ENCODE measurements around the gene MAEA. TPM values are rescaled to one million over a fixed set of nuclear protein-coding genes. Genes with fewer than 3 reads are reported as not detected.

Gene MAEA
- total RNA-seq, 1 experiment from 2014 or later, result 81.1 TPM

- BruUV-seq (replicated peaks), result no TSS peak
- Mint-ChIP-seq H3K27ac (ENCODE audit: unreplicated experiment) (no peak overlapping the region), H3K27me3 (ENCODE audit: insufficient read depth, unreplicated experiment) (no peaks in the 10 kb centered on the region), H3K9me3 (ENCODE audit: unreplicated experiment) (no peaks in the 10 kb centered on the region), H3K4me3 (ENCODE audit: unreplicated experiment) (no peak overlapping the region), H3K4me1 (ENCODE audit: low read depth, unreplicated experiment) (no peaks in the 10 kb centered on the region), H3K36me3 (ENCODE audit: insufficient read depth, unreplicated experiment) (peaks cover 42% of the 10 kb centered on the region)
- Histone ChIP-seq H3K4me1 (no peaks in the 10 kb centered on the region), H3K36me3 (ENCODE audit: control insufficient read depth, insufficient read depth, low read length) (peaks cover 3% of the 10 kb centered on the region; the same call in 1 of the 2 replicates), H3K9me3 (no peaks in the 10 kb centered on the region), H3K27me3 (replicated peaks; ENCODE audit: control insufficient read depth, insufficient read depth, low read length) (no peaks in the 10 kb centered on the region), H3K4me3 (ENCODE audit: low read depth, low read length) (no peak overlapping the region)
- ChIA-PET POLR2A (no interaction called here), CTCF (no interaction called here)
- intact Hi-C loops (cut with micrococcal nuclease; ENCODE audit: unreplicated experiment), result no loop called here
- TF ChIP-seq, protein P1, sequence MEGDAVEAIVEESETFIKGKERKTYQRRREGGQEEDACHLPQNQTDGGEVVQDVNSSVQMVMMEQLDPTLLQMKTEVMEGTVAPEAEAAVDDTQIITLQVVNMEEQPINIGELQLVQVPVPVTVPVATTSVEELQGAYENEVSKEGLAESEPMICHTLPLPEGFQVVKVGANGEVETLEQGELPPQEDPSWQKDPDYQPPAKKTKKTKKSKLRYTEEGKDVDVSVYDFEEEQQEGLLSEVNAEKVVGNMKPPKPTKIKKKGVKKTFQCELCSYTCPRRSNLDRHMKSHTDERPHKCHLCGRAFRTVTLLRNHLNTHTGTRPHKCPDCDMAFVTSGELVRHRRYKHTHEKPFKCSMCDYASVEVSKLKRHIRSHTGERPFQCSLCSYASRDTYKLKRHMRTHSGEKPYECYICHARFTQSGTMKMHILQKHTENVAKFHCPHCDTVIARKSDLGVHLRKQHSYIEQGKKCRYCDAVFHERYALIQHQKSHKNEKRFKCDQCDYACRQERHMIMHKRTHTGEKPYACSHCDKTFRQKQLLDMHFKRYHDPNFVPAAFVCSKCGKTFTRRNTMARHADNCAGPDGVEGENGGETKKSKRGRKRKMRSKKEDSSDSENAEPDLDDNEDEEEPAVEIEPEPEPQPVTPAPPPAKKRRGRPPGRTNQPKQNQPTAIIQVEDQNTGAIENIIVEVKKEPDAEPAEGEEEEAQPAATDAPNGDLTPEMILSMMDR (IDR thresholded peaks at IDR 0.05; ENCODE audit: insufficient read depth in 1 of 2, low read depth in 1 of 2, low read length in 1 of 2, severe bottlenecking in 1 of 2, unreplicated experiment in 1 of 2), result no peak
- DNase-seq, result no peak
Measured at GRCh38 chr4:1330761-1331590, 41.3 kb downstream of the MAEA start.

DNA sequence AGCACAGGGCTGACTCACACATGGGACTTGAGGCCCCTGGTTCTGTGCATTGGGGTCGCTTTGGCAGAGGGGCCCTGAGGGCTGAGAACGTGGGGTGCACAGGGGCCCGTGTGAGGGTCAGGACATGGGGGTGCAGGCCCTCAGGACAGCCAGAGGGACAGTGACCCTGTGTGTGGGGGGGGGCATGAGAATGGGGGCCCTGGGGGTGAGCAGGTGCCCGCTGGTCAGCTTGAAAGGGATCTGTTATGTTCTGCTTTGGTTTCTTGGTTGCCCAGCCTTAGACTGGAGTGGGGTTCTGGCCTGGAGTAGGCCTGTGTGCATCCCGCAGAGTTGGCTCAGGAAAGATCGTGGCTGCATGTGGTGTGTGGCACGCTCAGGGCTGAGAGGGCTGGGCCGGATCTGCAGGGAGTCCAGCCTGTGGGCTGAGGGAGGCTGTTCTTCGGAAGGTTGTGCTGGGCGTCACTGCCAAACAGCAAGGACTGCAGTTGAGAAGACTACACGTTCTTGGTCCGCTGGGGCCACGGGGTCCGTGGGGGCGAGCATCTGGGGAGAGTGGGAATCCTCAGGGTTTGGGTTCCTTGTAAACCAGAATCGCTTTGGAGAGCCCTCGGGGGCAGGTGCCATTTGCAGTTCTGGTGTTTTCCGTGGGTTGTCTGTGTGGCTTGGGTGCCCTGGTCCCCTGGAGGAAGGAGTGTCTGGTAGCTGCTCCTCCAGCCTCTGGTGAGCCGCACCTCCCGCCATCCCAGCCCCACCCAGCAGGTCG is 42.1 kb downstream of the MAEA start:
- no peaks in the 10 kb centered on the region for H3K27me3 Mint-ChIP-seq (ENCODE audit: insufficient read depth, unreplicated experiment)
- H3K36me3 ChIP-seq (ENCODE audit: control insufficient read depth, insufficient read depth, low read length), result peaks cover 6% of the 10 kb centered on the region; the same call in 1 of the 2 replicates

DNA sequence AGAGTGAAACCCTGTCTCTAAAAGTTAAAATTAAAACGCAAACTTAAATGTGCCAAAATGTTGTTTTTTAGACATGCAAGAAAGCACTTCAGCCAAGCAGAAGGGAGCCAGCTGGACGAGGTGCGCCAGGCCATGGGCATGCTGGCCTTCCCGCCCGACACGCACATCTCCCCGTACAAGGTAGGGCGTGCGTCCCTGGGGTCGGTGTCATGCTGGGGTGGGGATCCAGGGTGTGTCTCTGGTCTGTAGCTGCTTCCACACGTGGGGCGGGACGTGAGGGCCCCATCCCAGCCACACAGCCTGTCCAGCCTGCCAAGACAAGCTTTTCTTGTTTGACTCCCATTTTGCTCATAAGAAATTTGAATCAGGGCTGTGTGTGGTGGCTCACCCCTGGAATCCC is 43.0 kb downstream of the MAEA start:
- peaks cover 59% of the 10 kb centered on the region for H3K36me3 Mint-ChIP-seq (ENCODE audit: insufficient read depth, unreplicated experiment)
- CTCF ChIA-PET, result no interaction called here

More for the DNA sequence above, 42.1 kb downstream of the MAEA start:
- no peak overlapping the region for H3K4me3 ChIP-seq (ENCODE audit: low read depth, low read length)
- ChIA-PET POLR2A (no interaction called here), CTCF (no interaction called here)
- TF ChIP-seq, protein P1 (IDR thresholded peaks at IDR 0.05; ENCODE audit: insufficient read depth in 1 of 2, low read depth in 1 of 2, low read length in 1 of 2, severe bottlenecking in 1 of 2, unreplicated experiment in 1 of 2), result no peak
- BruUV-seq (replicated peaks), result no TSS peak
- no peak overlapping the region for H3K27ac Mint-ChIP-seq (ENCODE audit: unreplicated experiment)
- no peaks in the 10 kb centered on the region for H3K4me1 Mint-ChIP-seq (ENCODE audit: low read depth, unreplicated experiment)
- intact Hi-C loops (cut with micrococcal nuclease; ENCODE audit: unreplicated experiment), result no loop called here
- no peaks in the 10 kb centered on the region for H3K9me3 Mint-ChIP-seq (ENCODE audit: unreplicated experiment)
- no peak overlapping the region for H3K4me3 Mint-ChIP-seq (ENCODE audit: unreplicated experiment)
- peaks cover 50% of the 10 kb centered on the region for H3K36me3 Mint-ChIP-seq (ENCODE audit: insufficient read depth, unreplicated experiment)
- no peak for DNase-seq
- no peaks in the 10 kb centered on the region for H3K4me1 ChIP-seq
- no peaks in the 10 kb centered on the region for H3K27me3 ChIP-seq (replicated peaks; ENCODE audit: control insufficient read depth, insufficient read depth, low read length)
- H3K9me3 ChIP-seq, result no peaks in the 10 kb centered on the region

More for the DNA sequence above, 43.0 kb downstream of the MAEA start:
- H3K4me1 ChIP-seq, result no peaks in the 10 kb centered on the region
- H3K27me3 ChIP-seq (replicated peaks; ENCODE audit: control insufficient read depth, insufficient read depth, low read length), result no peaks in the 10 kb centered on the region
- Mint-ChIP-seq H3K9me3 (ENCODE audit: unreplicated experiment) (no peaks in the 10 kb centered on the region), H3K4me3 (ENCODE audit: unreplicated experiment) (no peak overlapping the region), H3K27me3 (ENCODE audit: insufficient read depth, unreplicated experiment) (no peaks in the 10 kb centered on the region), H3K27ac (ENCODE audit: unreplicated experiment) (no peak overlapping the region), H3K4me1 (ENCODE audit: low read depth, unreplicated experiment) (peaks cover 9% of the 10 kb centered on the region)
- no peak for DNase-seq
- no peak overlapping the region for H3K4me3 ChIP-seq (ENCODE audit: low read depth, low read length)
- intact Hi-C loops (cut with micrococcal nuclease; ENCODE audit: unreplicated experiment), result no loop called here
- no peaks in the 10 kb centered on the region for H3K9me3 ChIP-seq
- H3K36me3 ChIP-seq (ENCODE audit: control insufficient read depth, insufficient read depth, low read length), result peaks cover 6% of the 10 kb centered on the region; the same call in 1 of the 2 replicates
- TF ChIP-seq, protein P1 (IDR thresholded peaks at IDR 0.05; ENCODE audit: insufficient read depth in 1 of 2, low read depth in 1 of 2, low read length in 1 of 2, severe bottlenecking in 1 of 2, unreplicated experiment in 1 of 2), result no peak
- no TSS peak for BruUV-seq (replicated peaks)
- POLR2A ChIA-PET, result no interaction called here
